ENCODE measurements around the gene ZNF17. TPM values are rescaled to one million over a fixed set of nuclear protein-coding genes. Genes with fewer than 3 reads are reported as not detected.

ZNF17 gene
- polyA plus RNA-seq (2013): 9.4 TPM

- DNase-seq: peak; percentile 92 to 97 (median 95)
- H3K27me3 ChIP-seq (replicated peaks in 2 of 5; ENCODE audit: control insufficient read depth in 4 of 5, insufficient read depth in 5 of 5, low read length in 4 of 5): no peaks in the 10 kb centered on the region
- peak within 1 kb of the TSS; percentile 88 to 99 (median 95) for H3K4me3 ChIP-seq (ENCODE audit: control insufficient read depth in 1 of 7, extremely low read depth in 1 of 7, insufficient read depth in 4 of 7, low read depth in 2 of 7, low read length in 6 of 7)
- 0% methylated on average over 44 of the region's 55 CpGs for WGBS (ENCODE audit: insufficient coverage)
- POLR2A ChIA-PET: interaction anchor here (0.8 kb wide), 1 partner anchor 389 kb away, joined by 3 read pairs; no protein-coding TSS in a partner anchor
- H3K4me1 ChIP-seq (ENCODE audit: control extremely low read depth in 1 of 4, control insufficient read depth in 4 of 4, insufficient read depth in 4 of 4, low read length in 3 of 4): peaks cover 10 to 14% (median 12%) of the 10 kb centered on the region in 4 experiments
- peaks cover 8 to 26% (median 22%) of the 10 kb centered on the region in 4 experiments for H3K36me3 ChIP-seq (ENCODE audit: control insufficient read depth in 4 of 4, insufficient read depth in 4 of 4, low read length in 3 of 4)
- H3K9me3 ChIP-seq (ENCODE audit: control extremely low read depth in 1 of 5, control insufficient read depth in 4 of 5, insufficient read depth in 2 of 5, low read depth in 1 of 5, low read length in 4 of 5): peaks cover 0 to 14% (median 0%) of the 10 kb centered on the region in 5 experiments
- peak within 1 kb of the TSS; percentile 35 to 84 for H3K27ac ChIP-seq (ENCODE audit: insufficient read depth in 1 of 2, low read depth in 1 of 2, low read length in 2 of 2, poor library complexity in 1 of 2, severe bottlenecking in 2 of 2)
- CTCF ChIA-PET: no interaction called here
Observed at GRCh38 chr19:57410877-57411671, at the start of gene ZNF17. TSS of gene ZNF17 (plus strand) at chr19:57411161. CDS start at chr19:57413616, 2,455 bp downstream.

GRCh38 chr19:57362419-57362818 lies 48.5 kb upstream of the ZNF17 start:
- peak overlapping the region in 1 of 2 experiments; percentile 93 for H3K27ac ChIP-seq (ENCODE audit: insufficient read depth in 1 of 2, low read depth in 1 of 2, low read length in 2 of 2, poor library complexity in 1 of 2, severe bottlenecking in 2 of 2)
- peaks cover 3 to 16% (median 8%) of the 10 kb centered on the region in 4 experiments for H3K4me1 ChIP-seq (ENCODE audit: control extremely low read depth in 1 of 4, control insufficient read depth in 4 of 4, insufficient read depth in 4 of 4, low read length in 3 of 4)
- H3K27me3 ChIP-seq (replicated peaks in 2 of 5; ENCODE audit: control insufficient read depth in 4 of 5, insufficient read depth in 5 of 5, low read length in 4 of 5): no peaks in the 10 kb centered on the region
- H3K36me3 ChIP-seq (ENCODE audit: control insufficient read depth in 4 of 4, insufficient read depth in 4 of 4, low read length in 3 of 4): peaks cover 5 to 18% (median 14%) of the 10 kb centered on the region in 4 experiments
- POLR2A ChIA-PET: no interaction called here
- peaks cover 0 to 11% (median 4%) of the 10 kb centered on the region in 5 experiments for H3K9me3 ChIP-seq (ENCODE audit: control extremely low read depth in 1 of 5, control insufficient read depth in 4 of 5, insufficient read depth in 2 of 5, low read depth in 1 of 5, low read length in 4 of 5)
- CTCF ChIA-PET: no interaction called here
- DNase-seq: no peak
- peak overlapping the region in 6 of 7 experiments; percentile 60 to 93 (median 83) for H3K4me3 ChIP-seq (ENCODE audit: control insufficient read depth in 1 of 7, extremely low read depth in 1 of 7, insufficient read depth in 4 of 7, low read depth in 2 of 7, low read length in 6 of 7)
- WGBS (ENCODE audit: insufficient coverage): no CpG with 5 or more reads among the region's 2 CpGs

GRCh38 chr19:57362997-57363687 lies 47.8 kb upstream of the ZNF17 start, which contains the start of the genes TRAPPC2B and ZNF547:
TSS of gene TRAPPC2B (plus strand) at chr19:57363551. CDS start at chr19:57364834, 1,283 bp downstream.
TSS of gene ZNF547 (plus strand) at chr19:57363551. CDS start at chr19:57368556, 5,005 bp downstream.
- peaks cover 0 to 11% (median 8%) of the 10 kb centered on the region in 4 experiments for H3K36me3 ChIP-seq (ENCODE audit: control insufficient read depth in 4 of 4, insufficient read depth in 4 of 4, low read length in 3 of 4)
- H3K4me1 ChIP-seq (ENCODE audit: control extremely low read depth in 1 of 4, control insufficient read depth in 4 of 4, insufficient read depth in 4 of 4, low read length in 3 of 4): peaks cover 3 to 16% (median 8%) of the 10 kb centered on the region in 4 experiments
- 2% methylated on average over 47 of the region's 47 CpGs for WGBS (ENCODE audit: insufficient coverage)
- DNase-seq: peak; percentile 100
- peak within 1 kb of the TSS; percentile 57 to 93 (median 85) for H3K4me3 ChIP-seq (ENCODE audit: control insufficient read depth in 1 of 7, extremely low read depth in 1 of 7, insufficient read depth in 4 of 7, low read depth in 2 of 7, low read length in 6 of 7)
- peaks cover 0 to 7% (median 3%) of the 10 kb centered on the region in 5 experiments for H3K9me3 ChIP-seq (ENCODE audit: control extremely low read depth in 1 of 5, control insufficient read depth in 4 of 5, insufficient read depth in 2 of 5, low read depth in 1 of 5, low read length in 4 of 5)
- H3K27me3 ChIP-seq (replicated peaks in 2 of 5; ENCODE audit: control insufficient read depth in 4 of 5, insufficient read depth in 5 of 5, low read length in 4 of 5): no peaks in the 10 kb centered on the region
- ChIA-PET CTCF (no interaction called here), POLR2A (no interaction called here)
- peak within 1 kb of the TSS; percentile 78 to 93 for H3K27ac ChIP-seq (ENCODE audit: insufficient read depth in 1 of 2, low read depth in 1 of 2, low read length in 2 of 2, poor library complexity in 1 of 2, severe bottlenecking in 2 of 2)

- Histone ChIP-seq H3K9me3 (ENCODE audit: control extremely low read depth in 1 of 5, control insufficient read depth in 4 of 5, insufficient read depth in 2 of 5, low read depth in 1 of 5, low read length in 4 of 5) (peaks cover 0 to 6% (median 0%) of the 10 kb centered on the region in 5 experiments), H3K36me3 (ENCODE audit: control insufficient read depth in 4 of 4, insufficient read depth in 4 of 4, low read length in 3 of 4) (peaks cover 0 to 5% (median 5%) of the 10 kb centered on the region in 4 experiments), H3K27me3 (replicated peaks in 2 of 5; ENCODE audit: control insufficient read depth in 4 of 5, insufficient read depth in 5 of 5, low read length in 4 of 5) (no peaks in the 10 kb centered on the region), H3K4me1 (ENCODE audit: control extremely low read depth in 1 of 4, control insufficient read depth in 4 of 4, insufficient read depth in 4 of 4, low read length in 3 of 4) (peaks cover 3 to 16% (median 8%) of the 10 kb centered on the region in 4 experiments), H3K4me3 (ENCODE audit: control insufficient read depth in 1 of 7, extremely low read depth in 1 of 7, insufficient read depth in 4 of 7, low read depth in 2 of 7, low read length in 6 of 7) (peak overlapping the region; percentile 57 to 93 (median 85)), H3K27ac (ENCODE audit: insufficient read depth in 1 of 2, low read depth in 1 of 2, low read length in 2 of 2, poor library complexity in 1 of 2, severe bottlenecking in 2 of 2) (peak overlapping the region; percentile 78 to 93)
- ChIA-PET POLR2A (no interaction called here), CTCF (no interaction called here)
- WGBS (ENCODE audit: insufficient coverage): 0% methylated on average over 13 of the region's 18 CpGs
- DNase-seq: no peak
Observed at GRCh38 chr19:57363688-57364181, 47.2 kb upstream of the ZNF17 start.

GRCh38 chr19:57366776-57367175 lies 44.2 kb upstream of the ZNF17 start:
- ChIA-PET POLR2A (no interaction called here), CTCF (no interaction called here)
- peaks cover 0 to 7% (median 0%) of the 10 kb centered on the region in 5 experiments for H3K9me3 ChIP-seq (ENCODE audit: control extremely low read depth in 1 of 5, control insufficient read depth in 4 of 5, insufficient read depth in 2 of 5, low read depth in 1 of 5, low read length in 4 of 5)
- H3K27me3 ChIP-seq (replicated peaks in 2 of 5; ENCODE audit: control insufficient read depth in 4 of 5, insufficient read depth in 5 of 5, low read length in 4 of 5): no peaks in the 10 kb centered on the region
- WGBS (ENCODE audit: insufficient coverage): no CpG with 5 or more reads among the region's 2 CpGs
- no peak overlapping the region for H3K4me3 ChIP-seq (ENCODE audit: control insufficient read depth in 1 of 7, extremely low read depth in 1 of 7, insufficient read depth in 4 of 7, low read depth in 2 of 7, low read length in 6 of 7)
- no peak for DNase-seq
- no peak overlapping the region for H3K27ac ChIP-seq (ENCODE audit: insufficient read depth in 1 of 2, low read depth in 1 of 2, low read length in 2 of 2, poor library complexity in 1 of 2, severe bottlenecking in 2 of 2)
- peaks cover 3 to 16% (median 8%) of the 10 kb centered on the region in 4 experiments for H3K4me1 ChIP-seq (ENCODE audit: control extremely low read depth in 1 of 4, control insufficient read depth in 4 of 4, insufficient read depth in 4 of 4, low read length in 3 of 4)
- peaks cover under 1 to 11% (median 4%) of the 10 kb centered on the region in 4 experiments for H3K36me3 ChIP-seq (ENCODE audit: control insufficient read depth in 4 of 4, insufficient read depth in 4 of 4, low read length in 3 of 4)

- no peak overlapping the region for H3K27ac ChIP-seq (ENCODE audit: insufficient read depth in 1 of 2, low read depth in 1 of 2, low read length in 2 of 2, poor library complexity in 1 of 2, severe bottlenecking in 2 of 2)
- no peak for DNase-seq
- H3K4me3 ChIP-seq (ENCODE audit: control insufficient read depth in 1 of 7, extremely low read depth in 1 of 7, insufficient read depth in 4 of 7, low read depth in 2 of 7, low read length in 6 of 7): no peak overlapping the region
- POLR2A ChIA-PET: no interaction called here
- no peaks in the 10 kb centered on the region for H3K4me1 ChIP-seq (ENCODE audit: control extremely low read depth in 1 of 4, control insufficient read depth in 4 of 4, insufficient read depth in 4 of 4, low read length in 3 of 4)
- no peaks in the 10 kb centered on the region for H3K27me3 ChIP-seq (replicated peaks in 2 of 5; ENCODE audit: control insufficient read depth in 4 of 5, insufficient read depth in 5 of 5, low read length in 4 of 5)
- 100% methylated on average over 6 of the region's 6 CpGs for WGBS (ENCODE audit: insufficient coverage)
- peaks cover 28 to 73% (median 49%) of the 10 kb centered on the region in 4 experiments for H3K36me3 ChIP-seq (ENCODE audit: control insufficient read depth in 4 of 4, insufficient read depth in 4 of 4, low read length in 3 of 4)
- CTCF ChIA-PET: no interaction called here
- peaks cover 2 to 53% (median 40%) of the 10 kb centered on the region in 5 experiments for H3K9me3 ChIP-seq (ENCODE audit: control extremely low read depth in 1 of 5, control insufficient read depth in 4 of 5, insufficient read depth in 2 of 5, low read depth in 1 of 5, low read length in 4 of 5)
Observed at GRCh38 chr19:57374179-57374578, 36.8 kb upstream of the ZNF17 start.

All from common myeloid progenitor, CD34-positive (primary cell).